ENCODE measurements around the gene HELB.

HELB gene

GRCh38 chr12:66354291-66354690, 52.0 kb downstream of the HELB start:
- no peak for TF ChIP-seq CTCF (IDR thresholded peaks at IDR 0.05; ENCODE audit: poor library complexity, severe bottlenecking)
- no peaks in the 10 kb centered on the region for H3K36me3 ChIP-seq (ENCODE audit: low read depth)
- H3K9me3 ChIP-seq (ENCODE audit: severe bottlenecking): no peaks in the 10 kb centered on the region
- ATAC-seq (ENCODE audit: low read depth) (no peak), DNase-seq (ENCODE audit: low spot score) (no peak)
- H3K27me3 ChIP-seq (ENCODE audit: insufficient read depth, poor library complexity, severe bottlenecking): no peaks in the 10 kb centered on the region
- no peak overlapping the region for H3K4me3 ChIP-seq (ENCODE audit: severe bottlenecking)
- no peaks in the 10 kb centered on the region for H3K4me1 ChIP-seq (ENCODE audit: insufficient read depth, poor library complexity, severe bottlenecking)
- H3K27ac ChIP-seq (ENCODE audit: poor library complexity, severe bottlenecking): no peak overlapping the region

GRCh38 chr12:66359300-66359699, 57.0 kb downstream of the HELB start:
- H3K36me3 ChIP-seq (ENCODE audit: low read depth): no peaks in the 10 kb centered on the region
- H3K4me3 ChIP-seq (ENCODE audit: severe bottlenecking): no peak overlapping the region
- no peak for TF ChIP-seq CTCF (IDR thresholded peaks at IDR 0.05; ENCODE audit: poor library complexity, severe bottlenecking)
- H3K4me1 ChIP-seq (ENCODE audit: insufficient read depth, poor library complexity, severe bottlenecking): no peaks in the 10 kb centered on the region
- H3K27ac ChIP-seq (ENCODE audit: poor library complexity, severe bottlenecking): no peak overlapping the region
- DNase-seq (ENCODE audit: low spot score) (no peak), ATAC-seq (ENCODE audit: low read depth) (no peak)
- H3K27me3 ChIP-seq (ENCODE audit: insufficient read depth, poor library complexity, severe bottlenecking): no peaks in the 10 kb centered on the region
- no peaks in the 10 kb centered on the region for H3K9me3 ChIP-seq (ENCODE audit: severe bottlenecking)

- H3K4me1 ChIP-seq (ENCODE audit: insufficient read depth, poor library complexity, severe bottlenecking): no peaks in the 10 kb centered on the region
- DNase-seq (ENCODE audit: low spot score): no peak
- ATAC-seq (ENCODE audit: low read depth): no peak
- TF ChIP-seq CTCF (IDR thresholded peaks at IDR 0.05; ENCODE audit: poor library complexity, severe bottlenecking): no peak
- H3K36me3 ChIP-seq (ENCODE audit: low read depth): no peaks in the 10 kb centered on the region
- H3K27me3 ChIP-seq (ENCODE audit: insufficient read depth, poor library complexity, severe bottlenecking): no peaks in the 10 kb centered on the region
- no peak overlapping the region for H3K27ac ChIP-seq (ENCODE audit: poor library complexity, severe bottlenecking)
- no peak overlapping the region for H3K4me3 ChIP-seq (ENCODE audit: severe bottlenecking)
- no peaks in the 10 kb centered on the region for H3K9me3 ChIP-seq (ENCODE audit: severe bottlenecking)
These were observed 59.4 kb downstream of the HELB start for GRCh38 chr12:66361703-66362102.

GRCh38 chr12:66365718-66366490, 63.6 kb downstream of the HELB start:
- Histone ChIP-seq H3K27ac (ENCODE audit: poor library complexity, severe bottlenecking) (no peak overlapping the region), H3K4me3 (ENCODE audit: severe bottlenecking) (no peak overlapping the region), H3K36me3 (ENCODE audit: low read depth) (no peaks in the 10 kb centered on the region), H3K27me3 (ENCODE audit: insufficient read depth, poor library complexity, severe bottlenecking) (no peaks in the 10 kb centered on the region), H3K9me3 (ENCODE audit: severe bottlenecking) (no peaks in the 10 kb centered on the region), H3K4me1 (ENCODE audit: insufficient read depth, poor library complexity, severe bottlenecking) (no peaks in the 10 kb centered on the region)
- ATAC-seq (ENCODE audit: low read depth) (no peak), DNase-seq (ENCODE audit: low spot score) (no peak)
- no peak for TF ChIP-seq CTCF (IDR thresholded peaks at IDR 0.05; ENCODE audit: poor library complexity, severe bottlenecking)

DNA sequence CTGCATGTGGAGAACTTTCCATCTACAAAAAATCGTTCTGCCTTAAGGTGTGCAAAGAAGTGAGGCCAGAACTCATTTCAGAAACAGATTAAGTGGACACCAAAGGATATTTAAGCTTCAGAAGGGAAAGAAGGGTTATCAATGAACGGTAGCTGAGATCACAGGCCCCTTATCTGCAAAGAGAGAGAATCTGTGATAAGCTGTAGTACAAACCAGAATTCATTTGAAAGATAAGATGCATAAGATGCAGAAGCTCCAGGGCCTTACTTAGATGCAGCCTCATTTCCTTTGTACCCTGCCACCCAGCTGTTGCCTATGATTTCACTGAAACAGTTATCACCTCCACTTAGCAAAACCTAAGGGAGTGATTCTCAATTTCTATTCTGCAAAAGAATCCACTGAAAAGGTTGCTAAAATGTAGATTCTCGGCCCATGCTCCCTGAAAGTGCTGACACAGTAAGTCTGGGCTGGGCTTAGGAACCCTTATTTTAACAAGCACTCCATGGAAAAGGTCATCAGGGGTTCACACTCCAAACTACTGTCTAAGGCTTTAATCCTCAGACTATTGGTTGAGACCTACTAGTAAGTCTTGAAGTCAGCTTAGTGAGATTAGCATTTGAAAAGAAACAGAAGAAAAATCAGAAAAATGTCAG, 64.8 kb downstream of the HELB start:
- H3K27me3 ChIP-seq (ENCODE audit: insufficient read depth, poor library complexity, severe bottlenecking): no peaks in the 10 kb centered on the region
- H3K4me3 ChIP-seq (ENCODE audit: severe bottlenecking): no peak overlapping the region
- H3K36me3 ChIP-seq (ENCODE audit: low read depth): no peaks in the 10 kb centered on the region
- DNase-seq (ENCODE audit: low spot score) (no peak), ATAC-seq (ENCODE audit: low read depth) (no peak)
- H3K9me3 ChIP-seq (ENCODE audit: severe bottlenecking): no peaks in the 10 kb centered on the region
- TF ChIP-seq CTCF (IDR thresholded peaks at IDR 0.05; ENCODE audit: poor library complexity, severe bottlenecking): no peak
- H3K4me1 ChIP-seq (ENCODE audit: insufficient read depth, poor library complexity, severe bottlenecking): no peaks in the 10 kb centered on the region
- no peak overlapping the region for H3K27ac ChIP-seq (ENCODE audit: poor library complexity, severe bottlenecking)
